Dermis blood vessel endothelial cell (primary cell): ENCODE data around the gene GJA3. TPM values are rescaled to one million over a fixed set of nuclear protein-coding genes. Genes with fewer than 3 reads are reported as not detected.
"Not testable (repeated sequence)": the region's sequence is repeated elsewhere in the genome, so short reads cannot be mapped to it uniquely, and the experiment has no call there.

Experiments used
- DNase-seq: peaks from one replicate; pipeline ENCODE4 v3.0.0; 2010
- total RNA-seq: library from RNA; depleted of rRNA; stranded (reverse); fragments of >200 nt; gene quantifications from 2 replicates; pipeline ENCODE4 v1.2.3, GENCODE V29; 2014

Gene GJA3
- total RNA-seq, 1 donor from 2014 or later, result not detected

DNA sequence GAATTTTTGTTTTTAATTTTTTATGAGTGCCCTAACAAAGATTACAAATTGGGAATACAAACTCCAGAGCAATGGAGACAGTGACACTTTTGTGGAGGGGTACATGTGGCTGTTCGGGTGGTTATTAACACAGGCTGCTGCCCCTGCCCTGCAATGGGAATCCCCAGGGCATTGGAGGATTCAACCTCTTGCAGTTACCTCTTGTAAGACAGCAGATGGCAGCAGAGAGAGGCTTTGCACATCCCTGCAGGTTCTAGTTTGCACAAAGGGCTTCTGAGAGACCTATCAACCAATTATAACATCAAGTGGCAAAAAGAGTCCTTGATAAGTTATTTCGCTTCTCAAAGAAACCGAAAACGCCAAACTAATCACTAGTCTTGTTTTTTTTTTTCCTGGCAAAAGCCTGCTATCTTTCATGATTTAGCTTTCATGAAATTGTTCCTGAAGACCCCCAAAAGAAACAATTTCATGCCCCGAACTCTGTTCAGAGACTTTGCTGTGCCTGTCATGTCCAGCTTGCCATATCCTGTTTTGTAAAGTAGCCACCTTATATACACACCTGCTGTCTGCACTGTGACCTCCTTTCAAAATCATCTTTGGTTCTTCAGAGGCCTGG, 21.5 kb upstream of the GJA3 start:
- peak; percentile 87 for DNase-seq

DNA sequence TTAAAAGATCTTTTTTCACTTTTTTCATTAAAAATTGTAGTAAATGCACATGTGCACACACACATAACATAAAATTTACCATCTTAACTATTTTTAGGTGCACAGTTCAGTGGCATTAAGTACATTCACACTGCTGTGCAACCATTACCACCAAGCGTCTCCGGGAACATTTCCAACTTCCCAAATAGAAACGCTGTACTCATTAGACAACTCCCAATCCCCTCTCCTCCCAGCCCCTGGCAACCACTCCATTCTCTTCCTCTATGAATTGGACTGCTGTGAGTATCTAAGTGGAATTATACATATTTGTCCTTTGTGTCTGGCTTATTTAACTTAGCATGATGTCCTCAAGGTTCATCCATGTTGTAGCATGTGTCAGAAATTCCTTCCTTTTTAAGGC, 20.3 kb upstream of the GJA3 start:
- no peak for DNase-seq

DNA sequence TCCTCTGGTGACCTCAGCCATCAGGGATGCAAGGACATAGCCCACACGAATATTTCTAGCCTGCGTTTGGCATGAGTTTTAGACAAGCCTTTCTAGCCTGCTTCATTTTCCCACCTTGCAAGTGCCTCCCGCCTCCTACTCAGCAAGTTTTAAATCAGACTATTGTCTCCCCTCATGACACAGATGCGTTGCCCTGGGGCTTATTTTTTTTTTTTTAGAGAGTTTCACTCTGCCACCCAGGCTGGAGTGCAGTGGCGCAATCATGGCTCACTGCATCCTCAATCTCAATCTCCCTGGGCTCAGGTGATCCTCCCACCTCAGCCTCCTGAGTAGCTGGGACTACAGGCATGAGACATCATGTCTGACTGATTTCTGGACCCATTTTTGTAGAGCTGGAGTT, 17.3 kb upstream of the GJA3 start:
- no peak for DNase-seq

DNA sequence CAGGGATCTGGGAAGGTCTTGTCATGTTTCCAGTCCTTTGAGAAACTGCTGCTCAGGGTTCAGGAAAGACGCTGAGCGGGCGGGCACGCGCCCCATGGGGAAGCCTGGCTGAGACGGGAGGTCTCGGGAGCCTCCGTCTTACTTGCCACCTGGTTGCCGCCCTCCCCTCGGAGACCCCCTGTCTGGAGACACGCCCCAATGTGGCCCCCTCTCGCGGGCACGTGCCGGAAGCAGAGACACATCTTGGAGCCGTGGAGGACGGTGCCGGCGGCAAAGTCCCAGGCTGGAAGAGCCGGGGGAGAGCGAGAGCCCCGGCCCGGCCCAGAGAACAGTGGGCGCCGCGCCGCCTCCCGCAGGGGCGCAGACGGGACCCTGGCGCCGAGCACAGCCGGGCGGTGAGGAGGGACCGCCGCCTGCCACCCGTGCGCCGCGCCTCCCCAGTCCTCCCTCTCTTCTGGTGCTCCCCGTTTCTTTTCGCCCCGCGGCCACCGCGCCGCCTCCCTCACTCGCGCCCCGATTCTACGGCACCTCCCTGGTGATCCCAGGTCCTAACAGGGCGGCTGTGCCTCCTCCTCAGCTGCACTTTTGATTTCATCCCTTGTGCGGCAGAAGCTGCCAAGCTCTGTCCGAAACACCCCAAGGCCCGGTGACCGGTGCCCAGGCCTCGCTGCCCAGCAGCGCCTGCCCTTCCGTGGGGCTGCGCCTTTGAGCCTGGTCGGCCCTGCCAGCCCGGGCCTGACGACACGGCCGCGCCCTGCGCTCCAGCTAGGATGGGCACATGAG, 16.4 kb upstream of the GJA3 start:
- DNase-seq, result no peak

DNA sequence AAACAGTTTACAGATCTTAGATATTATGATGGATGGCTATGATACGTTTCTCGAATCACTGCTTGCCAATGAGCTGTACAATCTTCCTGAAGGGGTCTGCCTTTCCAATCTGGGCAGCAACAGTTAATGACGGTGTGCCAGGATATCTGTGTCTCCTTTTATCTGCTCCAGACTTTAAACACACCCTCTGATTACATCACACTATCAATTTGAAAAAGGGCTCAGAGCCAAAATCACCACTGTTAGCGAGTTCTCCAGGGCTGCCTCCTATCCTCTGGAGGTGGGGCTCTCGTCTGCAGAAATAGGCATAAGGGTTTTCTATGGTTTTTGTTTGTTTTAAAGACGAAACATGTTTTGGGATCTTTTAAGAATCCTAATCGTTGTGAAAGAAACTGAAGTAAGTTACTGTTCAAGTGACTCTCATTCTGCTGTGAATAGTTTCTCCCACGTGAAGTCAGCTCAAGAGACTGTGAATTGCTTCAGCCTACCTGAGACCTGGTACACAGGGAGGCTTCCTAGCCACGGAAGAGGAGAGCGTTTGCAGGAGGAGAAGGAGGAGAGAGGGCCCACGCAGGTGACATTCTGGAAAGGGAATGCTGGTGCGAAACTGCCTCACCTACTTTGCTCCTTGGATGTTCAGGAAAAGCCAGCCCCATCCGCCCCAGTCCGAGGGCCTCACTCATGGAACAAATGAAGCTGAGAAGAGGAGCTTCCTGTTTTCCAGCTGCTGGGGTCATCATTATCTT, 15.2 kb upstream of the GJA3 start:
- no peak for DNase-seq

DNA sequence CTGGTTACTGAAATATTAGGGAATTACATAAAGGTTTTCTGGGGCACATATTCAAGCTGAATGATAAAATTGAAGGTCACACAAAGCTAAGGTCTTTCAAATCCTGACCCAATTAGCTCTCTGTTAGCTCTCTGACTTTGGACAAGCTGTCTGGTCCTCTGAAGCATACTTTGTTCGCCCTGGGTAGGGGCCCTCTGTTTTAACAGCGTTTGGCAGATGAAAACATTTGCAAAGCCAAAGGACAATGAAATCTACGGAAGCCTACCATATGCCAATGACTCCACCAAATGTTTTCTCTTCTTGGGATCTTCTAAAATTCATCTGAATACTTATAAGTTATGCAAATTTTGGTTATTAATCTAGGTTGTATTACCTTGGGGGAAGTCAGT, 14.5 kb upstream of the GJA3 start:
- no peak for DNase-seq

DNA sequence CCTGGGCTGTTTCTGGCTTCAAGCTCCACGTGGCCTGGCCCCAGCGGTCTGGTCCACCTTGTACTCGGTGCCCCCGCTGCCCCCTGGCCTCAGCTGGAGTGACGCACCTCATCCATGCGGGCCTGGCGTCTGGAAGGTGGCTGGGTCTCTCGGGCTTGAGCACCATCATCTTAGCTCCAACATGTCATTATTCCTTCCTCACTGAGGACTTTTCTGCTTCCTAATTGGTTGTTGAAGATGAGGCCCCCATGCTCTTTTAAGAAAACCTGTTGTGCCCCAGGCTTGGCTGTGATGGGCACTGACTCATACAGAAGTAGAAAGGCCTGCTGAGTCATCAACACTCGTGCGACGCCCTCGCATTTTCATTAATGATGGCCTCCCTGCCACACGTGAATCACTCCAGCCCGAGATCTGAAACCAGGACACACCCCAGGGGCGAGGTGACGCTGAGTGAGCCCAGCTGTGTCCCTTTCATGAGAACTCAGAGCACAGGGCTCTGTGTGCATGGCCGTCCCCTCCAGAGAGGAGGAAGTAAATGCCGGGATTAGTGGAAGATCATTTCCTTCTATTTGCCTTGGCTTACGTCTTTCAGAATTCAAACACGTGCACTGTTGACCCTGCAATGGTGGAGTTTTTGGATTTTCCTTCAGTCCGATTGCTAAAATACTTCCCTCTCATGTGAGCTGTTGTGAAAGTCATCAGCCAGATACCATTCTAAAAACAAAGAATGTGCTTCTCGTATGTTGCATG, 14.0 kb upstream of the GJA3 start:
- DNase-seq, result peak; percentile 88

DNA sequence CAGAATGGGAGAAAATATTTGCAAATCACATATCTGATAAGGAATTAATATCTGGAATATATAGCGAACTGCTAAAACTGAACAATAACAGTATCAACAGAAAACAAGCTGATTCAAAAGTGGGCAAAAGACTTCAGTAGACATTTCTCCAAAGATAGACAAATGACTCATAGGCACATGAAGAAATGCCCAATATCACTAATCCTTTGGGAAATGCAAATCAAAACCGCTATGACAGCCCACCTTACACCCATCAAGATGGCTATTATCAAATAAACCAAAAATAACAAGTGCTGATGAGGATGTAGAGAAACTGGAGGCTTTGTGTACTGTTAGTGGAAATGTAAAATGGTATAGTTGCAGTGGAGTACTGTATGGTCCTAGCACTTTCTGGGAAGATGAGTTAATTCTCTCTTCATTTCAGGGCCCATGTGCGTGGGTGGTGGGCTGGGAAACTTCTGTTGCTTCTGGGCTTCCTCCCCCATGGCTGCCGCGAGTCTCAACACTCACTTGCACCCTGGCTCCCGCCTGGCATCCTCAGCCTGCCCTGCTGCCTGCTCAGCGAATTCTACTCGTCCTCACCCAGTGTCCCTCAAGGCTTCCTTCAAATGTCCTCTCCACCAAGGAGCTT, 12.4 kb upstream of the GJA3 start:
- no peak for DNase-seq

DNA sequence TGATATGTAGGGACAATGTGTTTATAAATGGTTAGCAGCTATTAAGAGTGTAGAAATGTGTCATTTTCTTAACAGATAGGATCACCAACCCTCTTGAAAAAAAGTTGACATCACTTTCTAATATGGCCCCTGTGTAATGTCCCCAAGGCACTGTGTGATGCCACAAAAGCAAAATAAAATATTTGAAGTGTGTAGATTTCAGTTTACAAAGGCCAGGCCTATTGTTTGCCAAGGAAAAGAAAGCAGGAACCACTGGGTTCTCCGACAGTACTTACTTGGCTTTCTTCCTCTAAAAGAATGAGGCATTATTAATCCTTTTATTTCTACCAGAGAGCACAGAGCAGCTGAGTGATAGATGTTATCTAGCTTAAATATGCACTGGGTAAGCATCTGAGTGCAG, 10.5 kb upstream of the GJA3 start:
- DNase-seq, result no peak

DNA sequence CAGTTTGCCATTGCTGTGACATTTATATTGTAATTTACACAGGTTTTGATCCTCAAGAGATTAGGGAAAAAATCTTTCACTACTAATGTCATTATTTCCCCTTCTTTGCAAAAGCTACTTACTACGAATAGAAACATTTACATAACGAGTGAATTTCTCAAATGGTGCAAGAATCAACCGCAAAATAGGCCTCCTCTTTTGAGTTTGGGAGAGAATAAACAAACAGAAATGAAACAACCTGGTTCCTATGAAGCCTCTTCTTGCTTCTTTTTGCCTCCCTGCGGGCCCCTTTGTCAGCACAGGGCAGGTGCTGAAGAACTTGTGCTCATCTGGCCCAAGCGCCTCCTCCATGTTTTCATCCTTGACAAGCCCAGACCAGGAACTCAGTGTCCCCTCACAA, 10.1 kb upstream of the GJA3 start:
- no peak for DNase-seq

DNA sequence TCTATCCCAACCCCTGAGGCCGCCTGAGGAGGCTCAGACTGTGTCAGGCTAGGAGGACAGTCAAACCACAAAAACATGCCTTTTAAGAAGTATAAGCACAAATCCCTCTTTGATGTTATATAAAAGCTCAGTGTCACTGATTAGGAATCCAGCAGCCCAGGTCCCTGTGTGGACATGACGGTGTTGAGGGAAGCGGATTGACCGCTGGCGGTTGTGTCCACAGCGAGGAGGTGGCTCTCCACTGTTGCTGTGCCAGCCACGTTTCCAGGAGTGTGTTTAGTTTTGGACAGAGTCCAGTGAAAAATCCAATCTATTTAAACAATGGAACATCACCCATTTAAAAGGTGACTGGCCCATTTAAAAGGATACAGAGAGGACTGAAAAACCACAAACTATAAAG, 7.5 kb upstream of the GJA3 start:
- no peak for DNase-seq

DNA sequence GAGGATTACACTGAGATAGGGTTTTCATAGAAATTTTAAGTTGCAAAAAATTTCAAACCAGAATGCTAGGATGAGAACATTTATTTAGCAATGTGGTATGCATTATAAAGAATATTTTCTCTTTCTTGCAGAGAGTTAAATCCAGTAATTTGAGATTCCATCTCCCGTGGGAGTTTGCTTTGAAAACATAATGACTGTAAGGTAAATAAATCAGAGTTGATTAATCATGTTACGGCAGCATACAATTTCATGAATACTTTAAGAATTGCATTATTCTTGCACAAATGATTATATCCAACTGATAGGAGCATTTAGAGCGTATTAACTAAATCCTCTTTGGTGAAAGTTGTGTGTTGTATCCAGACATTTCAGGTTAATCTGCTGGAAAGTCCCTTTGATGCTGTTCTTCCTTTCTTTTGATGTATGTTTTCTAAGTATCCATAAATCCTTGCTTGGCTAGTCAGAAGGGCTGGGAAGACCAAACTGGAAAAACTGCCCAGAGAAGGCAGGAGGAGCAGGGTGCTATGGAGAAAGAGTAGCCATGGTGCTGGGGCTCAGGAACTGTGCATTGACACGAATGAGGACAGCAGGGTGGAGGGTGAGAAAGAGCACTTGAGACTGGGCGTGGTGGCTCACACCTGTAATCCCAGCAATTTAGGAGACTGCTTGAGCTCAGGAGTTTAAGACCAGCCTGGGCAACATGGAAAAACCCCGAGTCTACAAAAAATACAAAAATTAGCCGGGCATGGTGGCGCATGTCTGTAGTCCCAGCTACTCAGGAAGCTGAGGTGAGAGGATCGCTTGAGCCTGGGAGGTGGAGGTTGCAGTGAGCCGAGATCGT, 4.8 kb upstream of the GJA3 start:
- no peak for DNase-seq

DNA sequence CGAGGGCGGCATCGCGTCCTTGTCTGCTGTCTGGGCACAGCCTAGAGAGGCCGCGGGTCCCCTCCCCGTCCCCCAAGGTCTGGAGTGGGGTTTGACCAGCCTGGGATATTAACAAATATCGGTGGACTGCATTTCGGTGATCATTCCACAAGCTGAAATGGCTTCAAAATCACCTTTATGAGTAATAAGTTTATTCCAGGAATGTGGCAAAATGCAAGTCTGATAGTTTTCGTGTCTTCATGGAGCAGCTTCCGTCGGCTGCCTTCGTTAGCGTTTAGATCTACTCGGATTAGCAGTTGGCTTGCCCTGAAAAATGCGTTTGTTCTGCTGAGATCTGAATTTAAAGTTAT, 1.1 kb upstream of the GJA3 start:
- no peak for DNase-seq

DNA sequence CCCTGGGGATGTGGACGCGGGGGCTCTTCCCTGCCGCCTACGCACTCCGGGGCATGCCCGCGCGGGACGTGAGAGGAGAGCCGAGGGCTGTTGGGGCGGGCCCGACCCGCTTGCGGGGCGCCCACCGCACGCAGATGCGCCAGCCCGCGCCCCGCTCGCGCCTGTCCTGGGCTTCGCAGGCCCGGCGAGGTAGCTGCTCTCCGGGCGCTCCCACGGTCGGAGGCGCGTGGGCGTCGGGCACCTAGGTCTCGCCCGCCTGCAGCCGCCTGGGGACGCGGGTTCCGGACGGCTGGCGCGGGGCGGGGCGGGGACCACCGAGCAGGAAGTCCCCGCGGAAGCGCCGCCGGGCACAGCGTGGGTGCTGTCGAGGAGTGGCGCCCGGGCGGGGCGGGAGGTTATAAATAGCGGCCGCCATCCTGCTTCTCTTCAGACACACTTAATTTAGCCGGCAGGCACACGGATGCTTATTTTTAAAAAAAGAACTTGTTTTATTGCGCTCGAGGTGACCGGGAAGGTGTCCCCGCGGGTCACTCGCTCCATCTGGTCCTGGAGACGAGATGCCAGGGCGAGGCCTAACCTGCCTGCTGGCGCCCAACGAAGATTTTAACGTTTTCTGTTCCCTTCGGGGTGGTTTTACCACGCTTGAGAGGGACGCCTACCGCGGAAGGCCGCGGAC, 561 bp upstream of the GJA3 start:
- no peak for DNase-seq

DNA sequence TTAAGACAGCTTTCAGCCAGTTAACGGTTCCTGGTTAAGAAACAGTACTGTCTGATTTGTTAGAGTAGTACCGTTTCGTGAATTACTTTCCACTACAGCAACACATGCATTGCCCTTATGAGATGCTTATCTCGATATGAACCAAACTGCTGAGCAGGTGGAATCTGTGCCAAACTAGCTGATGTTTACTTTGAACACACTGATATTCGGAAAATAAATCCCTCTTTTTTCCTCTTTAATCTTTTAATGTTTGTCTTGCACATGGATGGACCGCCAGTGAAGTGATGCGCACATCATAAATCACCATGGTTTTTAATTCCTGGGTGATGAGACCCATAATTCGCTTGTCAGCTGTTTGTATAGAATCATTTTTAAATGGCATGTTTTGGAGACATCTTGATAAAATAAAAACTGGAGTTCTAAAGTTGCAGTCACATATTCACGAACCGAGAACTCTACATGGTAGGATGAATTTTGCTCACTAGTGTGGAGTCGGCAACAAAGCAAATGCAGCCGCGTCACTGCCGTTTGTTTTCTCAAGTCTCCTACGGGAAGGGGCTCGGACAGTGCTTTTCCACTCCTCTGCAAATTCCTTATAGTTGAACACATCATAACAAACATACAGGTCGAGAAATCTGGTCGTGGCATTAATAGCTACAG, 1.1 kb downstream of the GJA3 start:
- DNase-seq, result peak; percentile 31

DNA sequence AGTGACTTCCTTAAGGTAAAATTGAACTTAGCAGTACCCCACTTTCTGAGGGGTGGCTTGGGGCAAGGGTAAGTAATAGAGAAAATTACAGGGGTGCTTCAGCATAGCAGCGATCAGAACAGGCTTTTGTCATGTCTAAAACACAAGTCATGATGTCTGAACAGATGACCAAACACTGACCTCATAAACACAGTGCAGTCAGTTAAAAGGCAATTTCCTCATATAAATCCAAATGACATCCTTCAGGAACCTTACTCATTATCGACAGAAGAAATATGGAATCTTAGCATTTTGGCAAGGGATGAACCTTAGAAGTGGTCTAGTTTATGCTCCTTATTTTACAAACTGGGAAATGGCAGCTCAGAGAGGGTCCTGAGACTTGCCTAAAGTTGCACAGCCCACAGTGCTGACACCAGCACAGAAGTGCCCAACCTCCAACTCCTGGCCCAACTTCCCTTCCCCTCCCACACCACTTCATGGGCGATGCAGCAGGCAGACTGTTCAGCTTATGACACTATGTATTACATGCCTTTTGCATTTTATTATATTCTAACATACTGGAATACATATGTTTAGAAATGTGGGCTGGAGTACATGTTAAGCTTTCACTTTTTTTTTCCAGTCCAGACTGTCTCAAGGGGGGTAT, 3.6 kb downstream of the GJA3 start:
- DNase-seq, result no peak

DNA sequence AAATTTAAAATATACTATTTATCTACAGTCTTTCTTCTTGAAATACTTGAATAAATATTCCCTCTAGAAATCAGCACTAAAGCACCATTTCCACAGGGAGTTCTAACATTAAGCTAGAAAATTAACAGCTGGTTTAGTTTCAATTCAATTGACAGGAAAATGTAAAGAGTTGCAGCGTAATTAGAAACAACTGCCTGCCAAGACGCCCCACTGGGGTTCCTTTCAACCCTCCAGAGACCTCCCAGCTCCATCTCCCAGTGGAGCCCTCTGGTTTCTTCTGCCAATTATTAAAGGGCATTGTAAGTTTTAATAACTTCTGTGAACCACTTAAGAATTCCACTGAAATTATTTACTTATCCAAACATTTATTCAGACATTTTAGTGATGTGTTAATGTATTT, 4.2 kb downstream of the GJA3 start:
- no peak for DNase-seq

DNA sequence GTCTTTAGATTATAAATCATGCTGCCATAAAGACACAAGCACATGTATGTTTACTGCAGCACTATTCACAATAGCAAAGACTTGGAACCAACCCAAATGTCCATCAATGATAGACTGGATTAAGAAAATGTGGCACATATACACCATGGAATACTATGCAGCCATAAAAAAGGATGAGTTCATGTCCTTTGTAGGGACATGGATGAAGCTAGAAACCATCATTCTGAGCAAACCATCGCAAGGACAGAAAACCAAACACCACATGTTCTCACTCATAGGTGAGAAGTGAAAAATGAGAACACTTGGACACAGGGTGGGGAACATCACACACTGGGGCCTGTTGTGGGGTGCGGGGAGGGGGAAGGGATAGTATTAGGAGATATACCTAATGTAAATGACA, 7.6 kb downstream of the GJA3 start:
- DNase-seq, result not testable (repeated sequence)

DNA sequence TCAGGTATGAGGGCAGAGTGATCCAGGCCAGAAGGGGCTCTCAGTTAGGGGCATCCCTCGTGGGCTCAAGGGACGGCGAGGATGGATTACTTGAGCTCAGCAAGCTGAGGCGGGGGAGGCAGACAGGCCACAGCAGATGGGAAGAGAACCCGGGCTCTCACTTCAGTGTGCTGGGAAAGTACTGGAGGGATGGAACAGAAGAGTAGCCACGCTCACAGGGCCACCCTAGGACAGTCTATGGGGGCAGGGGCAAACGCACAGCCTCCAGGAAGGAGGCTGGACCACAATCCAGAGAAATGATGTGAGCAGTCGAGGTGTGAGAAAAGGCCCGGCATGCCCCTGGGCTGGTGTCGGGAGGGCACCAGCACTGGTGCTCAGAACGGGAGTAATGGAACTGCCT, 9.2 kb downstream of the GJA3 start:
- DNase-seq, result no peak

DNA sequence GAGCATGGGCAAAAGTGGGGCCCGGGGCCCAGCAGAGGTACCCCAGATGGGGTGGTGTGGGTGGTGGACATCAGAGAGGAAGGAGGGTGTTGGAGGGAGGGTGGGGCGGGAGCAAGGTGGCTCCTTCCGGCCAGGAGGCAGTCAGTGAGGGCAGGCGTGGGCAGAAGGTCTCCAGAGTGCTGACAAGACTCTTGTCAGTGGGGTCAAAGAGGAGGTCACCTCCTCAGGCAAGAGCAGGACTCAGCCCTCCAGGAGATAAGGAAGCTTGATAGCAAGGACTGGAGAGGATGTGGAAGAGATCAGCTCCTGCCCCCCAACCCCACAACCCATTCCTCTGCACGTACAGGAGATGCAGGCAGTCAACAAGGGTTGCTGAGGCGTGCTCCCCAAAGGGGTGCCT, 9.8 kb downstream of the GJA3 start:
- DNase-seq, result no peak
